ENCODE data around the gene FNDC5. TPM values are rescaled to one million over a fixed set of nuclear protein-coding genes. Genes with fewer than 3 reads are reported as not detected.
"Not testable (repeated sequence)": the region's sequence is repeated elsewhere in the genome, so short reads cannot be mapped to it uniquely, and the experiment has no call there.

Gene FNDC5
- polyA plus RNA-seq (2014; cell fraction: cytosol; rRNA removed): 62.7 and 71.9 TPM in 2 replicates
- 190 and 277 TPM in 2 replicates for polyA plus RNA-seq (2014; cell fraction: nucleus; rRNA removed)

DNA sequence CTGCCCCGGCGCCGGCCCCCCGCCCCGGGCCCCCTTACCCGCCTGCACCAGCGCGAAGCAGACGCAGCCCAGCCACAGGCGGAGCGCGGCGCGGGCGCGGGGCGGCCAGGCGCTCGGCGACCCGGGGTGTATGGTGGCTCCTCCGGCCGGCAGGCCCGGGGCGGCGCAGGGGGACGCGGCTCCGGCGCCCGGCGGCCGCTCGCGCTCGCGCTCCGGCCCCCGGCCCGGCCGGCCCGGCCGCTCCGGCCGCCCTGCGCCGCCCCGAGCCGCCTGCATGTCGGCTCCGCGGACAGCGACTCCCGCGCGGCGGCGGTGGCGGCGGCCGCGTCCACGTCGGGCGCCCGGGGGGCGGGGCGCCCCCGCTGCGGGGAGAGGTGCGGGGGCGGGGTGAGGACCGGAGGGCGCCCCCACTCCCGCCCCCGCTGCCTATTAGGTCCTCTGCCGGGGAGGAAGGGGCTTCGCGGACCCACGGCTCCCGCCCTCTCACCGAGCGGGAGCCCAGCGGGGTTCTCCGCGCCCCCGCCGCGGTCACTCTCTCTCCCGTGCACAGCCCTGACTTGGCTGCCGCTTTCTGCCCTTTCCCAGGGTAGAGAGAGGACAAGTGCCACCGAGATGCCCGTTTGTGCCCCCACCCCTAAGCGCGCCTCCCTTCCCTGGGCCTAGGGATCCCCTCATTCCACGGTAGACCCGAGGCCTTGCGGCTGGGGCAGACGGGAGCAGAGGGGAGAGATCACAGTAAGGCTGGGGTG, at the start of gene FNDC5:
Gene FNDC5 (minus strand): TSS at position 298 of the 749 bp plus-strand sequence.
- DNase-seq (ENCODE audit: low spot score): no peak

DNA sequence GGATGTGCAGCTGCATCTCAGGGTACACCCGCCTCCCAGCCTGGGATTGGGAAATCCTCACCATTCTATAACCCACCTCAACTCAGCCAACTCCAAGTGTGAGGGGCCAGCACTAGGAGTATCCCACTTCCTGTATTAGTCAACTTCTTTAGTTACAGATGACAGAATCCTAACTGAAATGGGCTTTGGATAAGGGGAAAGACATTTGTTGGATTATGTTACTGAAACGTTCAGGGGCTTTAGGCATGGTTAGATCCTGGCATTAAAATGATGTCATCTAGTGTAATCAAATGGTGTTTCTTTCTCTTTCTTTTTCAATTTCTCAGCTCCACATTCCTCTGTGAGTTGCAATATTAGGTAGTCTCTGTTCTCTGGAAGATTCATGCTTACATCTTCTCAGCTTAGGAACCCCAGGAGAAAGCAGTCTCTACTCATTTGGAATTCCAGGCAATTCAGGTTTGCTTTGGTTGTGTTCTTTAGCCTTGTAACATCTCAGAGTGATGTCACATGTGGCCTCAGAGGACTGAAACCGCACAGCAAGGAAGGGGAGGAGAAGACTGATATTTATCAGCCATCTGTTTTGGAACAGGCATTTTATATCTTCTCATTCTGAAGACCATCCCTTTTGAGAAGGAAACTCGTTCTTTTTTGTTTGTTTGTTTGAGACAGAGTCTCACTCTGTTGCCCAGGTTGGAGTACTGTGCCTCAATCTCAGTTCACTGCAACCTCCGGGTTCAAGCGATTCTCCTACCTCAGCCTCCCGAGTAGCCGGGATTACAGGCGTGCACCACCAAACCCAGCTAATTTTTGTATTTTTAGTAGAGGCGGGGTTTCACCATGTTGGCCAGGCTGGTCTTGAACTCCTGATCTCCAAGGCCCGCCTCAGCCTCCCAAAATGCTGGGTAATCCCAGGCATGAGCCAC, 49.4 kb upstream of the FNDC5 start:
- no peak for DNase-seq (ENCODE audit: low spot score)

DNA sequence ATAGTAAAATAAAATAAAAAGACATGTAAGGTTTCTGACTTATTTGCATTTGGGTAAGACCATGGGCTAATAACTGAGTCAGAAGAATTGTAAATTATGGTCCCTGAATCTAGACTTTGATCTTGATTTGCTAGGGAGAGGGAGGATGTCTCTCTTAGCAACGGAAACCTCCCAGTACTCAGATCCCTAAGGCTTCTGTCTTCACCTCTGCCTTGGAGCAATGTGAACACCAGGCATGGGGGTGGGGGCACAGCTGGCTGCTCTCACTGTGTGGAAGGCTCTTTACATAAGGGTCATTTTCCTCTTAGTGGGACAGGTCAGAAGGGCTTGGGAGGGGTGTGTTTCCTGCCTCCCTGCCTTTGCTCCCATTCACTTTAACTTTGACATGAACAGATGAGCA, 47.5 kb upstream of the FNDC5 start:
- DNase-seq (ENCODE audit: low spot score): no peak

DNA sequence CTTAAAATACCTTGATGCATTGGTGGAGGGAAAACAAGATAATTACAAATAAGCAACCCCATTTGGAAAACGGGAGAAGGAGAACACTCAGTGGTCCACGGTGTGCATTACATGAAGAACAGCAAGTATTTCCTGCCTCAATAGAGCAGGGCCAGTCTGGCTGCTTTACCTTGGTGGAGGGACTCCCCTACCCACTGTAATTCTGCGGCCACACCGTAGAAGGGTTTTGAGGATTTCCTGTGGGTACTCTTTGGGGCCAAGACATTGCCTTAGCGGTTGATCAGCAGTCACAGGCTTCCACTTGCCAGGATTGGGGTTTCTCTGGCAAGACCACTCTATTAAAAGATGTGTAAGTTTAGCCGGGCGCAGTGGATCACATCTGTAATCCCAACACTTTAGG, 46.8 kb upstream of the FNDC5 start:
- no peak for DNase-seq (ENCODE audit: low spot score)

DNA sequence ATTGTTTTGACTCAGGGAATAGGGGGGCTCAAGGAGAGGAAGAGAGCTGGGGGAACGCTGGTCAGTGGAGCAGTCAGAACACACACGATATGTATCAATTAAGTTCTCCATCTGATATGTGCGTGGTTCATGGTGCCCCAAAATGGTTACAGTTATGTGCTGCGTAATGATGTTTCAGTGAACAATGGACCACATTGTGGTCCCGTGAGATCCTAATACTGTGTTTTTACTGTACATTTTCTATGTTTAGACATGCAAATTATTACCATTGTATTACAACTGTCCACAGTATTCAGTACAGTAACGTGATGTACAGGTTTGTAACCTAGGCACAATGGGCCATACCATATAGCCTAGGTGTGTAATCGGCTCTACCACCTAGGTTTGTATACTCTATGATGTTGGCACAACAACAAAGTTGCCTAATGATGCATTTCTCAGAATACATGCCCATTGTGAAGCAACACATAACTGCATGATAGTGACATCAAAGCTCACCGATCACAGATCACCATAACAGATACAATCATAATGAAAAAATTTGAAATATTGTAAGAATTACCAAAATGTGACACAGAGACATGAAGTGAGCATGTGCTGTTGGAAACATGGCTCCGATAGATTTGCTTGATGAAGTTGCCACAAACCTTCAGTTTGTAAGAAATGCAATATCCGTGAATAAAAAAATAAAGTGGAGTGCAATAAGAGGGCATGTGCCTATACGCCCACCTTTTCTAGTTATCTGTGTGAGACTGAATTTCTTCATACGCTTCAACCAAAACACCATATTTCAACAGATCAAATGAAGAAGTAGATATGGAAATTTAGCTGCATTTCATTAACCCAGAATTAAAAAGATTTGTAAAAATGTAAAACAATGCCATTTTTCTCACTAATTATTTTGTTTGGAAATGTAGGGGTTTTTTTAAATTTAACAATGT, 45.3 kb upstream of the FNDC5 start:
- DNase-seq (ENCODE audit: low spot score): no peak

DNA sequence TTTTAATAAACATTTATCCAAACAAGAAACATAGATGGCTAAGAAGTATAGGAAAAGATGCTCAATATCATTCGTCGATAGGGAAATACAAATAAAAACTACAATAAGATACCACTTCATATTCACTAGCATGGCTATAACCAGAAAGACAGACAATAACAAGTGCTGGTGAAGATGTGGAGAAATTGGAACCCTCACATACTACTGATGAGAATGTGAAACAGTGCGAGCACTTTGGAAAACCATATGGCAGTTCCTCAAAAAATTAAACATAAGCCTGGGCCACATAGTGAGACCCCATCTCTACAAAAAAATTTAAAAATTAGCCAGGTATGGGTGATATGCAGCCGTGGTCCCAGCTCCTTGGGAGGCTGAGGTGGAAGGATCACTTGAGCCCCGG, 39.6 kb upstream of the FNDC5 start:
- no peak for DNase-seq (ENCODE audit: low spot score)

DNA sequence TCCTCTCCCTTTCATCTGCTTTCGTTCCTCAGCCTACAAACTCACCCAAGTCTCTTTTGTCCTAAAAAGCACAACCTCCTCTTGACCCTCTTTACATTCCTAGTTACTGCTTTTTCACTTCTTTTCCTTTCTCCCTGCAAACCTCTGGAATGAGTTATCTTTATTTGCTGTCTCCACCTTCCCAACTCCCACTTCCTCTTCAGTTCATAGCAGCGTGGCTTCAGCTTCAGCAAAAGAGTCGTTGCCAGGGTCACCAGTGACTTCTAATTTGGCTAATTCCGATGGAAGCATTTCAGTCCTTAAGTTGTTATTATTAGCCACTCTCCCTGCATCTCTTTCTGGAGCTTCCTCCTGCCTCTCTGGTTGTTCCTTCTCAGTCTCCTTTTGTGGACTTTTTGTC, 36.7 kb upstream of the FNDC5 start:
- DNase-seq (ENCODE audit: low spot score): no peak

DNA sequence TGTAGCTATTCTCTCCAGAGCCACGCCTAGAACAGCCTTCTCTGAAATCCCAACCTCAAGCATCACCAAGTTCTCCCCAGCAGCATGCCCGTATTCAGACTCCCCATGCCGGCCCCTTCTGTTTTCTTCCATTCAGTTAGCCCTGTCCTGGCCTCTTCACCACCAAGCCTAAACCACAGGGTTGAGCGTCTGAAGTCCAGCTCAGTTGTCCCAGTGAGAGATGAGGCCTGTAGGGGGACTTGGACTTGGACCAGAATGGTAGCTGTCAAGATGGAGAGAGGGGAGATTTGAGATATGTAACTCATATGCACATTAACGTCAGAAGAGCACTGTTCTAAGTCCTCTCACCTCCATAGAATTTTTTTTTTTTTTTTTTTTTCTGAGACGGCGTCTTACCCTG, 35.9 kb upstream of the FNDC5 start:
- DNase-seq (ENCODE audit: low spot score): no peak

DNA sequence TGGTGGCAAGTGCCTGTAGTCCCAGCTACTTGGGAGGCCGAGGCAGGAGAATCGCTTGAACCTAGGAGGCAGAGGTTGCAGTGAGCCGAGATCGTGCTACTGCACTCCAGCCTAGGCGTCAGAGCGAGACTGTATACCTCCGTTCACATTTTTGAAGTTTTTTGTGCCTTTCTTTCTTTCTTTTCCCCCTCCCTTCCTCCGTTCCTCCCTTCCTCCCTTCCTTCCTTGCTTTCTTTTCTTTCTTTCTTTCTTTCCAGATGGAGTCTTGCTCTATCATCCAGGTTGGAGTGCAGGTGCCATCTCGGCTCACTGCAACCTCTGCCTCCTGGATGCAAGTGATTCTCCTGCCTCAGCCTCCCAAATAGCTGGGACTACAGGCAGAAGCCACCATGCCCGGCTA, 34.9 kb upstream of the FNDC5 start:
- DNase-seq (ENCODE audit: low spot score): not testable (repeated sequence)

DNA sequence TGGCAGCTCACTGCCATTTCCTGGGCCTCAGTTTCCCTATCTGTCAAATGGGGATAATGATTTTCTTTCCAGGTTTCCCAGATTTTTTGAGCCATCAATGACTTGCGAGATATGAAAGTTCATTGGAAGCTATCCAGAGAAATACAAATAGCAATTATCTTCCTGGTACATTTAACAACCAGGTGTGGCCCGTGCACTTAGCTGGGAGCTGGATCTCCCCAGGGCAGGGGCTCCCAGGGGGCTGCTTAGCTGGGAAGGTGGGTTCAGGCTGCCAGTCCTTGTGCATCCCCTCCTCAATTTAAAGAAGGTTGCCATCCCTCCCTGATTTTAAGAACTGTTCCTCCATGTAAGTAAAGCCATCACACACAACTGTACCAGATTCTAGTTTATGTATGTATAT, 34.1 kb upstream of the FNDC5 start:
- DNase-seq (ENCODE audit: low spot score): no peak

DNA sequence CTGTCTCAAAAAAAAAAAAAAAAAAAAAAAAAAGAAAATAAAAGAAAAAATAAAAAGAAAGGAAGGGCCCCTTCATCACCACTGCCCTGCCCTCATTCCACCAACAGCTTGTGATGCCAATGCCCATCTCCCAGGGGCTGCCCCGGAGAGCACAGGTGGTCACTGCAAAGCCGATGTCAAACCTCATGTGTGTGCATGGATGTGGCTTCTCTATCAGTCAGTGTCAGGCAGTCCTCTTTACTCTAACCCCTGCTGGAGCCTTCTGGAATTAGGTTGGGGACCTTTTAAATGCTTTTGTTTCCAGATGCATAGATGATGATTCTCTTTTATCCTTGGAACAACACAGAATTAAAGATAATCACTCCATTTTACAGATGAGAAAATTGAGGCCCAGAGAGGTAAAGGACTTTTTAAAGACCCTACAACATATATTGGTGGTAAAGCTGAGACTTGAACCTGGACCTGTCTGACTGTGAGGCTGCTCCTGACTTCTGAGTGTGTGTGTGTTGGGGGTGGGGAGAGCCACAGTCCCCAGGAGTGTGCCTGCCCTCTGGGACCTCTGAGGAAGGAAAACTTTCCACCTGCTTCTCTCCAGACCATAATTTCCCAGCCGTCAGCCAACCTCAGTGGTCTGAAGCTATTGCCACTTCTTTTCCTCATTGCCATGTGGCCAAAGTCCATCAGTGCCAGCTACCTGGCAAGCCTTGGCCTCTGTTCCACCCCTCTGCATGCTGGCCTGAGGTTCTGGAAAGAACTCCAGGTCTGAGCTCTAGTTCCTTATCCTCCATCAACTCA, 33.5 kb upstream of the FNDC5 start:
- DNase-seq (ENCODE audit: low spot score): no peak

DNA sequence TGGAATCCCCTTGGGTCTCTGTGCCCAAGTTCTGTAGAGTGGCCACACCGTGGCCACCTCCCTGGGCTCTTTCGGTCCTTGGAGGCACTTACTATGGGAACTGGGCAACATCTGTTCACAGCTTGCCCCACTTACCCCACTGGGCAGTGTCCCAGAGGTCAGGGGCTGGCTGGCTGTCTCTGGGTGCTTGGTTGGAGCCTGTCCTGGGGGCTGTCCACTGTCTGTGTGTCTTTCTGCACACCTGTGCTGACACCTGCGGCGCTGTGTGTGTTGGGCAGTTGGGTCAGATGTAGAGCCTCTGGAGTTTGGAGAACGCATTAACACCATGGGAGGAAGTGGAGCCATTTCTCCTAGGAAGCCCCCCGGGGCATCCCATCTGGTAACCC, 31.8 kb upstream of the FNDC5 start:
- DNase-seq (ENCODE audit: low spot score): no peak

DNA sequence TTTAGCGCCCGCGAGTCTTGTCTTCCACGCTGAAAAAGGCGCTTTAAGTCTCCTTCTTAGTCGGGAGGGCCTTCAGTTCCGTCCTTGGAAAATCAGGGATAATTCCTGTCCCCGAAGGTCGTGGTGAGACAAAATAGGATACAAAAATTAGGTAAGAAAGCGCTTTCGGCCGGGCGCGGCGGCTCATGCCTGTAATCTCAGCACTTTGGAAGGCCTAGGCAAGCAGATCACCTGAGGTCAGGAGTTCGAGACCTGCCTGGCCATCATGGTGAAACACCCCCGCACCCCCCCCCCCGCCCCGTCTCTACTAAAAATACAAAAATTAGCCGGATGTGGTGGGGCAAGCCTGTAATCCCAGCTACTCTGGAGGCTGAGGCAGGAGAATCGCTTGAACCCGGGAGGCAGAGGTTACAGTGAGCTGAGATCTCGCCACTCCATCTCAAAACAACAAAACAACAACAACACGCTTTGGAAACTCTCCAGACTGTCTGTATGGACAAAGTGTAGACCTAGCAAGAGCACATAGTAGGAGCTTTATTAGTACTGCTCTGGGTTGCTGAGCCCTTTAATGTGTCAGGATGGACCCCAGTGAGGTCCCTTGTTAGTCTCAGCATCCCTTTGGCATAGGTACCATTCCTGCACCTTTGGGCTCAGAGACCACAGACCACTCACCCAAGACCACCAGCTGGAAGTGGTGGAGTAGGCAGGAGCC, 31.3 kb upstream of the FNDC5 start:
- no peak for DNase-seq (ENCODE audit: low spot score)

DNA sequence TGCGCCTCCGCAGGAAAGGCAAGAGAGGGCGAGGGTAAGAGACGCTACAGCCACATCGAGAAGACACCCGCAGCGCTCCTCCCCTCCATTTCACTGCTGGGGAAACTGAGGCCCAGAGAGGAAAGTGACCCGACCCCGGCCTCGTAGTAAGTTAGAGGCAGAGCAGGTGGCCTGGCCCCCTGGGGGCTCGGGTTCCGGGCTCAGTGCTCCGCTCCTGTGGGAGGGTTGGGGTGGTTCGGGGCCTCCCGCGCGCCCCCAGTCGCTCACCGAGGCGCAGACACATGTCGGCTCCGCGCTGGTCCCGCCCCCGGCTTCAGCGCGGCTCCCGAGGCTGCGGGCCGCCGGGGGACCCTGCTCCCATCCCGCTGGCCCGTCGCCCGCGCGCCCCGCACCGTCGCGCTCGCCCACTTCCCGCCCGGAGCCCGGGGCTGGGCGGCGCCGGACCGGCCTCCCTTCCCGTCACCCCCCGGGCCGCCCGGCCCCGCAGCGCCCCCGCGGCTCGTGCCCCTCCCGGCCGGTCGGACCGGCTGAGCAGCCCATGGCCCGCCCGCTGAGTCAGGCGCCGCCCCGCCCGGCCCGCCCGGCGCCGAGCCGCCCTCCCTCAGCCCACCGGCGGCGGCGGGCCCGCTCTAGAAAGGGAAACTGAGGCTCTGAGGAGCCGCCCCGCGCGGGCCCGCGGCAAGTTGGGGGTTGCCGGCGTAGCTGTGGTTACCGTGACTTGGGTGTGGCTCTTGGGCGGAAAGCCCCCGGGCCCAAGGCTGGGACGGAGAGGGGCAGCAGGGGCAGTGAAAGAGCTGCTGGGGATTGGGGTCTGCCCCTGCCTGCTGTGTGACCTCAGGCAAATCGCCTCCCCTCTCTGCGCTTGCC, 30.5 kb upstream of the FNDC5 start, which contains the start of gene TMEM54:
Gene TMEM54 (minus strand): TSS at position 434 of the 867 bp plus-strand sequence. CDS start 151 bp downstream, at position 283.
- DNase-seq (ENCODE audit: low spot score): no peak

DNA sequence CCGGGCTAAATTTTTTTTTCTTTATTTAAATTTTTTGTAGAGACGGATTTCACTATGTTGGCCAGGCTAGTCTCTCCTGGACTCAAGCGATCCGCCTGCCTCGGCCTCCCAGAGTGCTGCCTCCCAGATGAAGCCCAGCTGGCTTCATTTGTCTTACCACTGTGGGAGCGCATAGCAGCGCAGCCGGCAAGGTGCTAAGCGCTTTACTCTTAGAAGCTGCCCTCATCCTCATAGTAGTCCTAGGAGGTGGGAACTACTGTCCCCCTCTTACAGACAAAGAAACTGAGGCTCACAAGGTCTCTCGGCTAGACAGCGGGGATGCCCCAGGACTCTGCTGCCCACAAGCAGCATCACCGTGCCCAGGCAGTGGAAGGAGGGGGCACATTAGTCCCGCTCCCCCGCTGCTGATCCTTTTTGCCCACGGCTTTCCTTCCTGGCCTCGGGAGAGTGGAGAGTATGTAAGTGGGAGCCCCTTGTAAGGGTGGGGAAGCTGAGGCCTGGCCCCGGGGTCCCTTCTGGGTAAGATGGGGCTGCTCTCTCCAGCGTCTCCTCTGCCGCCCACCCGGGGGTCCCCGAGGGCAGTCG, 29.8 kb upstream of the FNDC5 start:
- no peak for DNase-seq (ENCODE audit: low spot score)

DNA sequence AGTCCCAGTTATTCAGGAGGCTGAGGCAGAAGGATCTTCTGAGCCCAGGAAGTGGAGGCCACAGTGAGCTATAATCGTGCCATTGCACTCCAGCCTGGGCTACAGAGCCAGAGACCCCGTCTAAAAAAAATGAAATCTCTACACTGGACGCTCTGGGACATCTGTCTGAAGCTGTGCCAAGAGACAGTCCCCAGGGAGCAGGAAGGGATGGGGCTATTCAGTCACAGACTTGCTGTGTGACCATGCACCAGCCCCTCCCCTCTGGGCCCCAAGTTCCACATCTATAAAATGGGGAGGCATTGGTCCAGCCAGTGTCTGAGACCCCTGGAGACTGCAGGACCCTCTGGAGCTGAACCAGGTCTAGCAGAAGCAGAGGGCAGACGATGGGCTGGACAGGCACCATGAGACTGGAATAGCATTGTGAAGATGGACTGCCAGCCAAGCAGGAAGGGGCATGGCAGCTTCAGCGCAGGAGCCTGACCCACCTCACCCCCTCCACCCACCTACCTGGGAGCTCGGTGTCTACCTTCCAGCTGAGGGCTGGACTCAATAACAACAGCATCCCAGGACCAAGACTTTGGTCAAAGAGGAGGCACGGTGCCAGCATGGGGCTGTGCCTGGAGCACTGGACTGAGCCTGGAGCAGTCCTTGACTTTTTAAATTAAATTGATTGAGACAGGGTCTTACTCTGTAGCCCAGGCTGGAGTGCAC, 29.0 kb upstream of the FNDC5 start:
- no peak for DNase-seq (ENCODE audit: low spot score)

DNA sequence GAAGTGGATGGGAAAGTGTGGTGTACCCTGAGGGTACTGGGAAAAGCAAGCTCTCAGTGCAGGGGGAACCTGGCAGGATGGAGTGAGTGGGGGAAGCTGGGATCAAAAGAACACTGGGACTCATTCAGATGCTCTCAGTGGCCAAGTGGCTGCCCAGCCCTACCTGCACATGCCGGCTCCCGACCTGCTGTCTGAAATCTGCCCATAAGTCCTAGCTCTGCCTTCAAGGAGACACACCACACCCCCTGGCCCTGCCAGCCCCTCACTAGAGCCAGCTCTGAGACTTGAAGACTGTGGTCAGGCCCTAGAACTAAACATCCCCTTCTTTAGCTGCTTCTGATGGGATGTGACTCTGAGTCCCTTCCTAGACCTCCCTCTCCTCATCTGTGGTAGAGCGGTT, 28.2 kb upstream of the FNDC5 start:
- no peak for DNase-seq (ENCODE audit: low spot score)

DNA sequence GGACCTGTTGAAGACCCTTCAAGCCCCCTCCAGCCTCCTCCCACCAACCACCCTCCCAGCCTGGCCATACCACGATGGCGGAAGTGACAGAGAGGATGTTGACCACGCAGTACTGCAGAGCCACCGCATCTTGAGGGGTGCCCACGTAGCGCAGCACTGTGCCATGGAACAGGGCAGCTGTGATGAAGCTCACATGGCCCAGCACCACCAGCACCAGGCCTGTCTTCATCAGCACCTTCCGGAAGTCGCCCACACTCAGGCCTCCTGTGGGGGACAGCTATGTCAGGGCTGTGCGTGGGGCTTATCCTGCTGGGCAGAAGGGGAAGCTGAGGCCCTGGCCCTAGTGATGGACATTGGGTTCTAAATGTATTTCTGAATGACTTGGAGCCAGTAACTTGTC, 27.3 kb upstream of the FNDC5 start:
- no peak for DNase-seq (ENCODE audit: low spot score)
